Kidney (tissue), 14 donors: ENCODE data around the gene LDB3. TPM values are rescaled to one million over a fixed set of nuclear protein-coding genes. Genes with fewer than 3 reads are reported as not detected.

Experiments used
- DNase-seq, 5 donors: peaks; one replicate each; pipeline ENCODE4 v3.0.0-alpha.2; 2013 to 2020
- FAIRE-seq: peaks from 2 replicates; lab custom pipeline; 2012; peaks lifted over from hg19 to GRCh38; lab: Jason Lieb, UNC
- H3K27ac ChIP-seq, 2 donors: one replicate each; pipeline ENCODE4 v1.7.0; 2013; ENCODE audit warnings: low read depth in 2 of 2, low read length in 2 of 2, inconsistent platforms in 1 of 2
- H3K27me3 ChIP-seq: one replicate; pipeline ENCODE4 v1.7.1; 2013; ENCODE audit warnings: low read length, inconsistent platforms; ENCODE audit not compliant: control insufficient read depth, insufficient read depth
- H3K36me3 ChIP-seq, 3 donors: one replicate each; pipeline versions ENCODE4 v1.7.0 to v1.7.1; 2013; ENCODE audit warnings: low read length in 3 of 3, control low read depth in 1 of 3, inconsistent platforms in 1 of 3; ENCODE audit not compliant: insufficient read depth in 3 of 3, control insufficient read depth in 2 of 3
- H3K4me1 ChIP-seq, 3 donors: one replicate each; pipeline versions ENCODE4 v1.7.0 to v1.7.1; 2013; ENCODE audit warnings: low read length in 3 of 3, inconsistent platforms in 1 of 3, low read depth in 1 of 3; ENCODE audit not compliant: control insufficient read depth in 2 of 3, insufficient read depth in 2 of 3
- H3K4me3 ChIP-seq, 3 donors: one replicate each; pipeline versions ENCODE4 v1.7.0 to v1.8.1; 2013; ENCODE audit warnings: low read length in 3 of 3, control low read depth in 1 of 3, inconsistent platforms in 1 of 3
- H3K9ac ChIP-seq, 3 donors: one replicate each; pipeline versions ENCODE4 v1.7.0 to v1.7.1; 2013; ENCODE audit warnings: low read length in 3 of 3, control low read depth in 1 of 3, inconsistent platforms in 1 of 3
- H3K9me3 ChIP-seq, 3 donors: one replicate each; pipeline versions ENCODE4 v1.7.0 to v1.7.1; 2013; ENCODE audit warnings: low read length in 3 of 3, control low read depth in 1 of 3, inconsistent platforms in 1 of 3; ENCODE audit not compliant: control insufficient read depth in 2 of 3, insufficient read depth in 1 of 3
- intact Hi-C: fragments of 100-400 bp; cut with DNase I; formaldehyde crosslinking; loops from one replicate; pipeline ENCODE4 v1.11.1; 2022
- polyA plus RNA-seq: library from polyadenylated mRNA; stranded (reverse); fragments of 350-450 nt; fragmentation: Illumina TruSeq; extraction: RNeasy Lipid Tissue Mini Kit (QIAGEN cat#74804); gene quantifications from one replicate; pipeline ENCODE4 v1.2.3, GENCODE V29; 2014; ENCODE audit warnings: low read depth, low replicate concordance; ENCODE audit not compliant: insufficient read depth
- total RNA-seq: library from RNA; stranded (reverse); fragmentation: NEBNext Ultra II Directional; extraction: Animal tissue kit (Norgen Biotek cat#: 25700); gene quantifications from one replicate; pipeline ENCODE4 v1.2.1, GENCODE V29; 2021
- TF ChIP-seq, protein P1 (sequence below): IDR thresholded peaks from 3 replicates; pipeline ENCODE4 v1.5.1; 2012; ENCODE audit warnings: mild to moderate bottlenecking, moderate library complexity, borderline replicate concordance; ENCODE audit not compliant: insufficient read depth; ENCODE audit errors: extremely low read depth
- donor health status: control.
- donor health status: control.
- donor health status: control.
- donor health status: control.
- donor health status: control.
- donor health status: DM: yes; HTN: yes; CAD: no.
- donor health status: Normal renal cell carcinoma (clear cell type).

The LDB3 gene
- total and polyA plus RNA-seq, 2 donors from 2014 or later: 3.3 to 7.7 TPM

DNA sequence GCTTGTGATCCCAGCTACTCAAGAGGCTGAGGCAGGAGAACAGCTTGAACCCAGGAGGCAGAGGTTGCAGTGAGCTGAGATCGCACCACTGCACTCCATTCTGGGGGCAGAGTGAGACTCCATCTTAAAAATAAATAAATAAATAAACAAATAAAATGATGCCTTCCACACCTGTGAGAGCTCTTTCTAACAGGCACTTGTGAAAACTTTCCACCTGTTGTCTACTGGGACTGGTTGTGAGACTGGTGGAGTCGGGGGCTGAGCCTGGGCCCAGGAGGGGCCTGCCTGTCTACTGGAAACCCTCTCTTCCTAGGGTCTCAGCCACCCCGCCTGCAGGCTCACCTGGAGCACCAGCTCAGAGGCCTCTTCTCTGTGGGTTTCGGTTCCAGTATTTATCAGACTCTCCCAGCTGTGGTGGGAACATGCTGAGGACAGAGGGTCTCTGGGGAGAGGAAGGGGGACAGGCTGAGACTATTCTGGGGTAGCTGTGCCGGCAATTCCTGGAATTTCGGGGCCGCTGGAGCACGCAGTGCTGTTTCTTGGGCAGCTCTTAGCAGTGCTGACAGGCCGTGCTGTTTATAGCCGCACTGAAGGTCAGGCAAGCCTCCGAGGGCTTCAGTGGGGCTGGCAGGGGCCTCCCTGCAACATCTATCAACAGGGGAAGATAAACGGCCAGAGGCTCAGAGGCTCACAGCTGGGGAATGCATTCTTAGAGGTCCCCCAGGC, 3.8 kb downstream of the LDB3 start:
- no peak for FAIRE-seq
- Histone ChIP-seq H3K27ac (no peak overlapping the region), H3K9ac (no peak overlapping the region), H3K4me3 (no peak overlapping the region), H3K36me3 (no peaks in the 10 kb centered on the region), H3K9me3 (no peaks in the 10 kb centered on the region), H3K27me3 (no peaks in the 10 kb centered on the region), H3K4me1 (peaks cover 0 to 9% (median 4%) of the 10 kb centered on the region in 3 donors)
- peak in 4 of 5 donors; percentile 67 to 92 (median 77) for DNase-seq
- intact Hi-C loops: no loop called here
- TF ChIP-seq, protein P1, sequence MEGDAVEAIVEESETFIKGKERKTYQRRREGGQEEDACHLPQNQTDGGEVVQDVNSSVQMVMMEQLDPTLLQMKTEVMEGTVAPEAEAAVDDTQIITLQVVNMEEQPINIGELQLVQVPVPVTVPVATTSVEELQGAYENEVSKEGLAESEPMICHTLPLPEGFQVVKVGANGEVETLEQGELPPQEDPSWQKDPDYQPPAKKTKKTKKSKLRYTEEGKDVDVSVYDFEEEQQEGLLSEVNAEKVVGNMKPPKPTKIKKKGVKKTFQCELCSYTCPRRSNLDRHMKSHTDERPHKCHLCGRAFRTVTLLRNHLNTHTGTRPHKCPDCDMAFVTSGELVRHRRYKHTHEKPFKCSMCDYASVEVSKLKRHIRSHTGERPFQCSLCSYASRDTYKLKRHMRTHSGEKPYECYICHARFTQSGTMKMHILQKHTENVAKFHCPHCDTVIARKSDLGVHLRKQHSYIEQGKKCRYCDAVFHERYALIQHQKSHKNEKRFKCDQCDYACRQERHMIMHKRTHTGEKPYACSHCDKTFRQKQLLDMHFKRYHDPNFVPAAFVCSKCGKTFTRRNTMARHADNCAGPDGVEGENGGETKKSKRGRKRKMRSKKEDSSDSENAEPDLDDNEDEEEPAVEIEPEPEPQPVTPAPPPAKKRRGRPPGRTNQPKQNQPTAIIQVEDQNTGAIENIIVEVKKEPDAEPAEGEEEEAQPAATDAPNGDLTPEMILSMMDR: no peak

DNA sequence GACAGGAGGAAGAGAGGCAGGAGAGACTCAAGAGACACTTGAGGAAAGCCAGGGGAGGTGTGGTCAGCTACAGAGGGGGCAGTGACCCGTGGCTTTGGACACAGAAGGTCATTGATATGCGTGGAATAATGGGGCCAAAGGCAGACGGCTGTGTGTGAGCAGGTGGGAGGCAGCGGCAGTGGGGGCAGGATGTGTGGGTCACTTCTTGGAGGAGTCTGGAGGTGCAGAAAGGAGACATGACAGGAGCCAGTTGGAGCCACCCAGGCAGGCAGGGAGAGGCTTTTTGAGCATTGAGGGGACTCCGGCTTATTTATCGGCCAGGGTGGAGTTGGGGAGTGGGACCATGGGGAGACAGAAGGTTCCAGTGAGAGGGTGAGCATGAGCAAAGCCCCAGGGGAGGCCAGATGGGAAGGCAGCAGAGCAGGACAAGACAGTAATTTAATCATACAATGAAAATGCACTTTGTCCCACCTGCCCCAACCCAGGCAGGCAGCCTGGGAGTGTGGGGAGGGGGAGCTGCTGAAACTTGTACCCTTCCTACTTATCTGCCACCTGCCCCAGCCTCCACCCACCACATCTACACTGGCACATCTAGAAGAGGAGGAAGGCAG, 5.0 kb downstream of the LDB3 start:
- TF ChIP-seq, protein P1: no peak
- no peak overlapping the region for H3K9ac ChIP-seq
- no peak overlapping the region for H3K4me3 ChIP-seq
- no peaks in the 10 kb centered on the region for H3K9me3 ChIP-seq
- H3K27ac ChIP-seq: no peak overlapping the region
- FAIRE-seq: no peak
- H3K36me3 ChIP-seq: no peaks in the 10 kb centered on the region
- no peaks in the 10 kb centered on the region for H3K27me3 ChIP-seq
- intact Hi-C loops: no loop called here
- H3K4me1 ChIP-seq: peaks cover 0 to 9% (median 4%) of the 10 kb centered on the region in 3 donors
- no peak for DNase-seq

DNA sequence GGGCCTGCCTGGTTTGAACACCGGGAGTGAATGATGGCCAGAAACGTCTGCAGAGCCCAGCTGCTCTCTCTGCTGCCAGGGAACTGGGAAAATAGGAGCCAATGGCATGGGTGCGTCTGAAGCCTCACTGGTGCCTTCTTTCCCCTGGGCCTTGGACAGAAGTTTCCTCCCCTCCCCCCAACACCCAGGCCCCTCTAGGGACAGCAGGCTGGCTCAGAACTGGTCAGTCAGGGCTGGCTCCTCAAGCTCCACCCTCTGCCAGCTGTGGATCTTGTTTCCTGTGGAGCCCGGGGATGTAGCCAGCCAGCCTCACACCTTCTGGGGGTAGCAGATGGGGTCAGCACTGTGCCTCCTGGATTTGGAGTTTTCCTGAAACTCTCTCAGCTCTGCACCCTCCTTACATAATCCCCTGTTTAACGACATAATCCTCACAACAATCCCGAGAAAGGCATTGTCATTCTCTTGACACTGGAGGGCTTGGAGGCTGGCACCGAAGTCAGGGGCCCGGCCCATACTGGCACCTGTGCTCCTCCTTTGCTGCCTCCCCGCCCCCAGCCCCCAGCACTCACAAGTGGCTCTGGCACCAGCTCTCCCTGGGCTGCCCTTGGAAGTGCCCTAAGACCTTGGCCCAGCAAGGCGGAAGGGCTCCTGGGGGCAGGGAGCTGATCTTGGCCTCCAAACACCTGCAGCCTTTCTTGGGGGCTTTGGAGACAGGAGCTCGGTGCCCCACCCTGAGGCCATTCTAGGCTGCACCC, 5.7 kb downstream of the LDB3 start:
- Histone ChIP-seq H3K27ac (no peak overlapping the region), H3K4me3 (no peak overlapping the region), H3K9ac (no peak overlapping the region), H3K27me3 (no peaks in the 10 kb centered on the region), H3K36me3 (no peaks in the 10 kb centered on the region), H3K4me1 (peaks cover 0 to 9% (median 4%) of the 10 kb centered on the region in 3 donors), H3K9me3 (no peaks in the 10 kb centered on the region)
- intact Hi-C loops: no loop called here
- FAIRE-seq (no peak), DNase-seq (peak in 4 of 5 donors; percentile 46 to 73 (median 66))
- TF ChIP-seq, protein P1: no peak
